ENCODE results near the gene PATJ.
"Not testable (repeated sequence)": the region's sequence is repeated elsewhere in the genome, so short reads cannot be mapped to it uniquely, and the experiment has no call there.

PATJ gene

DNA sequence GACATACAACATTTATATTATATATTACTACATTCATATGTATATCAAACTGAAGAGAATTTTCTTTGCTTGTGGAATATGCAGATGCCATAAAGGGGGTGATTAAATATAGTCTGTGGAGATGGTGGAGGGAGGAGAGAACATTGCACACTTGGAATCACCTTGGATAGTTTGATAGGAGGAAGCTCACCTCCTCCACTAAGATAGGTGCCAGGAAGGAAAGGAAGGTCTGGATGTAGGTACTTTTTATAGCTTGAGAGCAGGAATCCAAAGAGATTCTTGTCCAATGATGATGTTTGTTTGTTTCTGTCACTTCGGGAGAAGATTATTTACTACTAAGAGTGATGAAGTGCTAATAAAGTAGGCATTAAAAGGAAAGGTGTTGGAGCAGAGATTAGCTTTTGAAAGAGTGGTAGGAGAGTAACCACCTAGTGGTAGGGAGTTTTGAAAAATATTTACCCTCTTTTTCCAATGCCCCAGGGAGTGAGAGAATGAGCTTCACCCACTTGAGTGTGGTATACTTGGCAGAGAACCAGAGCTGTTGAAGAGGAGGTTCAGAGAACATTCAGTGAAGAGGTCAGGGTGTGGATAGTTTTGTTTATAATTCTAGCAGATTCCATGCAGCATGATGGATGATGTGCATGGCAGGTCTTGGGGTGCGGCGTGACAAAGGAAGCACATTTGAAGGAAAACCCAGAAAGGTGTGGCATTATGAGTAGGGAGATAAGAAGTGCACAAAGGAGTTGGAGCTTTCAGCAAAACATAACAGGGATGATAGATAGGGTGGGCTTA is 145.0 kb downstream of the PATJ start:
- DNase-seq (ENCODE audit: low spot score), result no peak

DNA sequence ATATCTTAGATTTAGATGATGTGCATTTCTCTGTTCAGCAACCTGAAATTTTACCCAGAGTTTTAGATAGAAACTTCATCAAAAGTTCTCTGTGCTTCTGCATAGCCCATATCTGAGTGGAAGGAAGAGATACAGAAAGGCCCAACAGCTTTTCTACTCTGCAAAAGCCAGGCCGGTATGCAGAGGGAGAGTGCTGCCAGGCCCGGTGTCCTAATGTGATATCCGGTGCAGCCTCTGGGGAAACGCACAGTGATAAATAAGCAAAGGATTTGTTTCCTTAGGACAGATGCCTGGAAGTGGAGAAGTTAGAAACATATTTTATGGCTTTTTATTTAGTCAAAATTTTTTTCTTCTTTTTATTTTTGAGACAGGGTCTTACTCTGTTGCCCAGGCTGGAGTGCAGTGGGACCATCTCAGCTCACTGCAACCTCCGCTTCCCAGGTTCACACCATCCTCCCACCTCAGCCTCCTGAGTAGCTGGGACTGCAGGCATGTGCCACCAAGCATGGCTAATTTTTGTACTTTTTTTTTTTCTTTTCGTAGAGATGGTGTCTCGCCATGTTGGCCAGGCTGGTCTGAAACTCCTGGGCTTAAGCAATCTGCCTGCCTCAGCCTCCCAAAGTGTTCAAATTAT is 145.8 kb downstream of the PATJ start:
- DNase-seq (ENCODE audit: low spot score), result no peak

DNA sequence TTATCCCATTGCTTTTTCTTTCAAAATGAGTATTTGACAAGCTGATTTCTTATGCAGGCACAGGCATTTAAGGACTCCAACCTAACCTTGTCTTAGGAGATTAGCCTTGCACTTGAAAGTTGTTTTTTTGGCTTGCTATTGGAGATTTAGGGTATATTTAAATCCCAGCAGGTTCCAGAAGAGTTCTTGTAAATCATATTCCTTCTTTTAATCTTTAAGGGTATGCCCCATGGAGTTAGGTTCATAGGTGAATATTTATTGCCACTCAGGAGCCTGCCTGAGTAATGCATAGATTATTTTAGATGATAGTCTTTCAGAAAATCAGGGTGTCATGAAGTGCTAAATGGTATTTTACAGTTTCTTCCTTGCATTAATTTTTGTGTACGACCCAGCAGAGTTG is 146.5 kb downstream of the PATJ start:
- DNase-seq (ENCODE audit: low spot score), result no peak

DNA sequence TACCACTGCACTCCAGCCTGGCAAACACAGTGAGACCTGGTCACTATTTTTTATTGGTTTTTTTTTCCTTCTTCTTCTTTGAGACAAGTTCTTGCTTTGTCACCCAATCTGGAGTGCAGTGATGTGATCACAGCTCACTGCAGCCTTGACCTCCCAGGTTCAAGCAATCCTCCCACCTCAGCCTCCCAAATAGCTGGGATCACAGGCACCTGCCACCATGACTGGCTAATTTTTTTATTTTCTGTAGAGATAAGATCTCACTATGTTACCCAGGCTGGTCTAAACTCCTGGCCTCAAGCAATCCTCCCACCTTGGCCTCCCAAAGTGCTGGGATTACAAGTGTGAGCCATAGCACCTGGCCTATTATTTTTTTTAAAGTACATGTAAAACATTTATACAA is 148.2 kb downstream of the PATJ start:
- not testable (repeated sequence) for DNase-seq (ENCODE audit: low spot score)

DNA sequence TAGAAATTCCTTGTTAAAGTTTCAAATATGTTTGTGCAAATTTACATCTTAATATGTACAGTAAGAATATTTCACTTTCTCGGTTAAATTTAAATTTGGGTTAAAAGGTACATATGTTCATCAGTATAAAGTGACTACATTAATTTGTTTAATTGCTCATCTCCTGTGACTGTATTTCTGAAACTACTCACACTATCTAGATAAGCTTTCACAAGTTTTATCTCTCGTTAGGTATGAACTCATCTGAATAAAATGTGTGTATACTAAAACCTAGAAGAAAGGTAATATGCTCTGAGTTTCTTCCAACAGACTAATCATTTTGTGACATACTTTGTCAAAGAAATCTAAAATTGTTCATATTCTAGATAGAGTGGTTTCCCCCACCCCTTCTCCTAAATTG is 150.7 kb downstream of the PATJ start:
- DNase-seq (ENCODE audit: low spot score), result no peak

DNA sequence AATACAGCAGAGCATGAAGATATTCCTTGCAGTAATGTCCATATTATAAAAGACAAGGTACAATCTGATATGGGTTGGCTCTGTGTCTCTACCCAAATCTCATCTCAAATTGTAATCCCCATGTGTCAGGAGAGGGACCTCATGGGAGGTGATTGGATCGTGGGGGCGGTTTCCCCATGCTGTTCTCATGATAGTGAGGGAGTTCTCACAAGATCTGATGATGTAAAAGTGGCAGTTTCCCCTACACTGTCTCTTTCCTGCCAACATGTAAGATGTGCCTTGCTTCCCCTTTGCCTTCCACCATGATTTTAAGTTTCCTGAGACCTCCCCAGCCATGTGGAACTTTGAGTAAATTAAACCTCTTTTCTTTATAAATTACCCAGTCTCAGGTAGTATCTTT is 152.0 kb downstream of the PATJ start:
- not testable (repeated sequence) for DNase-seq (ENCODE audit: low spot score)

DNA sequence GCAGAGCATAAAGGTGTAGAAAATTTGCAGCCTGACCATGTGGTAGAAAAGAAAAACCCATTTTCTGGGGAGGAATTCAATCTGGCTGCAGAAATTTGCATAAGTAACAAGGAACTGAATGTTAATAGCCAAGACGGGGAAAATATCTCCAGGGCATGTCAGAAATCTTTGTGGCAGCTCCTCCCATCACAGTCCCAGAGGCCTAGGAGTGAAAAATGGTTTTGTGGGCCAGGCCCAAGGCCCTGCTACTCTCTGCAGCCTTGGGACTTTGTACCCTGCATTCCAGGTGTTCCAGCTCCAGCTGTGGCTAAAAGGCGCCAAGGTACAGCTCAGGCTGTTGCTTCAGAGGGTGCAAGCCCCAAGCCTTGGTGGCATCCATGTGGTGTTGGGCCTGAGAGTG is 152.9 kb downstream of the PATJ start:
- no peak for DNase-seq (ENCODE audit: low spot score)

DNA sequence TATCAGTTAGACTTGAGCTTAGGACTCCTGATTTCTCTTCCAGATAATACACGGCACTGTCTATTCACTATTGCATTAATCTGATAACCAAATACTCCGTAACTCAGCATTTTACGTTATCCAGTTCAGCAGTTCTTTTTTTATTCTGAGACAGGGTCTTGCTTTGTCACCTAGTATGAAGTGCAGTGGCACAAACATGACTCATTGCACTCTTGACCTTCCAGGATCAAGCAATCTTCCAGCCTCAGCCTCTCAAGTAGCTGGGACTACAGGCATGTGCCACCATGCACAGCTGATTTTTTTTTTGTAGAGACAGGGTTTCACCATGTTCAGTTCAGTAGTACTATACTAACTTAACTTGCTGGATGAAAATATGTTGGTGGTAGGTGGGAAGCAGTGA is 156.4 kb downstream of the PATJ start:
- no peak for DNase-seq (ENCODE audit: low spot score)

DNA sequence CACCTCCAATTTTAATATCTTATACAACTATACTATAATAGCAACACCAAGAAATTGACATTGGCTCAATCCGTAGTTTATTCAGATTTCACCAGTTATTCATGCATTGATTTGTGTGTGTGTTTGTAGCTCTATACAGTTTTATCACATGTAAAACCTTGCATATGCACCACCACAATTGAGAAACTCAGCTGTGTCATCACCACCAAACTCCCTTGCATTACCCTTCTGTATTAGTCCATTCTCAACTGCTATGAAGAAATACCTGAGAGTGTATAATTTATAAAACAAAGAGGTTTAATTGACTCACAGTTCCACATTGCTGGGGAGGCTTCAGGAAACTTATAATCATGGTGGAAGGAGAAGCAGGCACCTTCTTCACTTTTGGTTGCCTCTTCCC is 162.1 kb downstream of the PATJ start:
- no peak for DNase-seq (ENCODE audit: low spot score)

DNA sequence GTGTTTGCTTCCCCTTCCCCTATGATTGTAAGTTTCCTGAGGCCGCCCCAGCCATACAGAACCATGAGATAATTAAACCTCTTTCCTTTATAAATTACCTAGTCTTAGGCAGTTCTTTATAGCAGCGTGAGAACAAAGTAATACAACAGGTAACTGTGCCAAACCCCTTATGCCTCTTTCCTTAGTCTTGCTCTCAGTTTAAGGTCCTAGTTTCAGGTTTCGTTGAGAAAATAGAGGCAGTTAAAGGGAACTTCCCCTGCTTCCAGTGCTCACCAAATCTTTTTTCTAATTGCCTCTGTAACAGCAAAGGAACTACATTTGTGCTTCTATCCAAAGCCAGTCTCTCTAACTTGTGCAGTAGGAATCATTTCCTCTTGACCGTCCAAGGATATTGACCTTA is 164.8 kb downstream of the PATJ start:
- DNase-seq (ENCODE audit: low spot score), result no peak

DNA sequence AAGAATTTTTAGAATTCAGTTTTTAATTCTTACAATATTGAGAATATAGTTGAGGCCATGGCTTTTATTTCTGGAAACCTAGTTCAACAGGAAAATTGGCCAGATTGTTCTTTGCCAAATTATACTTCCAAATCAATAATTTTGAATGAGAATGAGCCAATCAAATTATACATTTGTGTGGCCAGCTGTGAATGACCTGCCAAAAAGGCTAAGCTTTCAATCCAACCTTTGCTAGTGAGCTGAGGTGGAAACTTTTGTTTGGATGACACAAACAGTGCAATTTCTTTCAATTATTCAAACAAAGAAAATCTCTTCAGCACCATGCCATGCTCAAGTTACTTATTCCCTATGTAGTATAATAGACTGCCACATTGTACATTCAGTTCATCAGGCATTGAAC is 167.8 kb downstream of the PATJ start:
- no peak for DNase-seq (ENCODE audit: low spot score)

DNA sequence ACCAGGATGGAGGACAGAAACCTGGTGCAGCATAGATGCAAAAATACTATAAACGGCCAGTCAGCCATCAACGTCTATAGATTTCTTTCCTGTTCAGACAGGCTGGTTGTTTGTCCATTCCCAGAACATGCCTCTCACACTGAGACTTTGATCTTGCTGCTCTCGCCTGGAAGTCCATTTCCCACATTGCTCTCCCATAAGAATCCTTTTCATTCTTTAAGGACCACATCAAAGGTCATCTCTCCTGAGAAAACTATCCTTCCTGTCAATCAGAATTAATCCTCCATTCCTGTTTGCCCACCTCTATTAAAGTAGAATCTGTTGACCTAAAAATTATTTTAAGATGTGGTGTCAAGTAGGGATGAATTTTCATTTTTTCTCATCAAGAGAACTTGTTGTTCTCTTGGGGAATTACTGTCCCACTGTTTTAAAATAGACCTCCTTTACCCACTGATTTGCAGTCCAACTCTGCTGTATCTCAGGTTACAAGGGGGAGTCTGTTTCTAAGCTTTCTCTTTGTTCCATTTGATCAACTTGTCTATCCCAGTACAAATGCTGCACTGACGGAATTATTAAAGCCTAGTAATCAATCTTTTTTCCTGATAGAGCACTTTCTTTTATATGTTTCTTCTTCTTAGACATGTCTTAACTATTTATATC is 172.7 kb downstream of the PATJ start:
- no peak for DNase-seq (ENCODE audit: low spot score)

DNA sequence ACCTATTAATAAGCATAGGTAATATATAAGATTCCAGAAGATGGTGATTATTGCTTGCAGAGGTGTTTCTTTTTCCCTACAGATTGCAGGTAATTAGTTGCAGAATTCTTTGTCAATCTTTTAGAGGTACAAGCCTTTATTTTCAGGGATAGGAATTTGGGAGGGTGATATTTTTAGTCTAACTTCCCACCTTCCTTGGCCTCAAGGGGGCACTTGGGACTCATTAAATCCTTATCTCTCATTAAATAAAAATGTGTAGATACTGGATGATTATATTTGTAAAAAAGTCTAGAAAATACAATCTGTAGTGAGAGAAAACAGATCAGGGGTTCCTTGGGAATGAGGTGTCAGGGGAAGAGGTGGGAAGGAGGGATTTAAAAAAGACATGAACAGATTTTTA is 179.2 kb downstream of the PATJ start:
- peak; percentile 14 for DNase-seq (ENCODE audit: low spot score)

DNA sequence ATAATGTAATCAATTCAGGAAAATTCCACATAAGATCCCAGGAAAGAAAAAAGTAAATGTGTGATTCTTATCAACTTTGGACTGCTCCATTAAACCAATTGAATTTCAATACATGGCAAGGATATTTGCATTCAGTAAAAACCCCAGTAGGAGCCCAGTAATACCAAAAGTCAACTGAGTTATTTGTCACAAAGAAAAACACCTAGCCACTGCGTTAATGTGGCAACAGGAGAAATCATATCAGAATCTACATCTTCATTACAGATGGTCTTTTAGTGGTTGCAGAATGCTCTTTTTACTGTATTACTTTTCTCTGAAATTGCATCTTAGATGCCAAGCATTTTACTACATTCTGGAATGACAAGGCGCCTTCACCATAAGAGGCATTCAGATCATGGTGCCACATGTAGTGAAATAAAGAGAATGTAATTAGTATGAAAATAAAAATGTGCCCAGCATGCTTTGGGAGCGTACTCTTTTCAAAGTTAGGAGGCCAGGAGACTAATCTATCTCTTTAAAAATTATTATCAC is 180.7 kb downstream of the PATJ start:
- DNase-seq (ENCODE audit: low spot score), result no peak

DNA sequence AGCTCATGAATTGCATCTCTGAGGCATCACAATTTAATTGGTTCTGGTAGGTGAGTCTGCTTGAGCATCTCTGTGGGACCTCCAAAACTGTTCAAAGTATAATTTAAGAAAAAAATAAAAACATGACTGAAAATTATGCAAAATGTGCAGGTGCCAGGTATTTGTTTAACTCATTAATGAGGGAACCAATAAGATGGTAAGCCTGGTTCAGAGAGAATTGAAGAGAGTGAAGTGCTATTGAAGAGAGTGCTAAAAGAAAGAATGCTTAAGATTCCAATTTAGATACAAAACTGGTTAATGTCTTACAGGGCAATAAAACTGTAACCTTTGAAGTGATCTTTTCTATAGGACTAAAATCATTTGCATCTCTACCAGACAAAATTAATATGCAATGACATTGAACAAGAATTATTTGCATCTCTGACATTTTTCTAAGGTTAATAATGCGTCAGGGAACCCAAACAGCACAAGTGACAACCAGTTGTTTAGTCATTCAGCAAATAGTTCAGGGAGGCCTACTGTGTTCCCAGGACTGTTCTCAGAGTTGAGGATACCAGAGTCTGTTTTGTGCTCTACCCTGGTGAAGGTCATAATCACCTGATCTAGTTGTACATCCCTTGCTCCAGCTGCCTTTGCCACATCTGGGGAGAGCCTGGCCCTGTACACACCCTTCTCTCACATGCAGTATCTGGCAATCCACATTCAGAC is 183.5 kb downstream of the PATJ start:
- DNase-seq (ENCODE audit: low spot score), result no peak

DNA sequence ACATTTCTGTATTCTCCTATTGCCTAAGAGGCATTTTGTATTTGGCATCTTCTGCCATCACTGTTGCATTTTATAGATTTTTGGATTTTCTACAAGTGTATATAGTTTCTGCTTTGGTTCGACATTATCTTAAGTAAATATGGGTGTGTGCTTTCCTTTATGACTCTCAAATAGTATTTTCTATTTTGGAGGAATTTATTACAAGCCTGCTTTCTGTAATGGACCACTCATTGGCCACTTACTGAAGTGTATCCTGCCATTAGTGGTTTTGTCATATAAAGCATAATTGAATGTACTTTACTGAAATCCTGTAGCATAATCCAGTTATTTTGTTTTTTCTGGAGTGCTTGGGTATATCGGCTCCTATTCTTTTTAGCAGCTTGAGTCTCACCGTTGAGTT is 184.3 kb downstream of the PATJ start:
- DNase-seq (ENCODE audit: low spot score), result no peak

DNA sequence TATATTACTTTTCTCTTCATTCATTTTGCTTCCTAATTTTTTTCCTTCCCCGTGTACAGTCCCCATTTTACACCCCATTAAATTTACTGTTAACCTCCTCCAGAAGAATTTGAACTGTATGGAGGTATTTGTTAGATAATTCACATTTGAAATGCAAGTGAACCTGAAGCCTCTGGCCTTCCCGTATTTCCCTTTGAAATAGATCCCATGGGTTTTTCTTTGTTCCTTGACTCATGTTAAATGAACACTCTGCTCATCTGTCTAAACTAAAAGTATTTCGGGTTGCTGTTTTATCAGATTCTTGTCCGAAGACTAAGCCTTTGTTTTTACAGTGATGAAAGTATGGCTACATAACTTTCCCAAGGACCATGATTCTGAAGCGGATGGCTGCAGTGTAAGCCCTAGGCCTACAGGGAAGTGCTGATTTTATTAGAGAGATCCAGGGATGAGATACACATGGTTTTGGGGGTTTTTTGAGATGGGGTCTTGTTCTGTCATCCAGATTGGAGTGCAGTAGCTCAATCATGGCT is 187.9 kb downstream of the PATJ start:
- no peak for DNase-seq (ENCODE audit: low spot score)

DNA sequence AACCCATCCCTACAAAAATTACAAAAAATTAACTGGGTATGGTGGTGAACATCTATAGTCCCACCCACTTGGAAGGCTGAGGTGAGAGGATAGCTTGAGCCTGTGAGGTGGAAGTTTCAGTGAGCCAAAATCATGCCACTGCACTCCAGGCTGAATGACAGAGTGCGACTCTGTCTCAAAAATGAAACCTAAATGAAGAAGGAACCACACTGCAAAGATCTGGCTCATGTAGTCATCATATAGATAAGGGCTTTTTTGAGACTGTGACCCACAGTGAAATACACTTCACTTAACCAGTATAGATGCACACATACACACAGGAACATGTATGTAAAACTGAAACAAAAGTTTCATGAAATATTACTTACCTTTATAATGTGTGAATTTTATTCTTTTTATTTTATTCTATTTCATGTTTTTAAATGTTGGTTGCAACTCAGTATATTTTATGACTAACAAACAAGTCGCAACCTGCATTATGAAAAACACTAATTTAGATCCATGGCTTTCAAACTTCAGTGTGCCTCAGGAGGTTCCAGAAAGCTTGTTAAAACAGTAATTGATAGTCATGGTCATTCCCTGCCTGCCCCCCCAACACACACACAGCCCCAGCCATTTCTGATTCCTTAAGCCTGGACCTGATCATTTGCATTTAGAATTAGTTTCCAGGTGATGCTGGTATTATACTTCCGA is 189.5 kb downstream of the PATJ start:
- DNase-seq (ENCODE audit: low spot score), result no peak

DNA sequence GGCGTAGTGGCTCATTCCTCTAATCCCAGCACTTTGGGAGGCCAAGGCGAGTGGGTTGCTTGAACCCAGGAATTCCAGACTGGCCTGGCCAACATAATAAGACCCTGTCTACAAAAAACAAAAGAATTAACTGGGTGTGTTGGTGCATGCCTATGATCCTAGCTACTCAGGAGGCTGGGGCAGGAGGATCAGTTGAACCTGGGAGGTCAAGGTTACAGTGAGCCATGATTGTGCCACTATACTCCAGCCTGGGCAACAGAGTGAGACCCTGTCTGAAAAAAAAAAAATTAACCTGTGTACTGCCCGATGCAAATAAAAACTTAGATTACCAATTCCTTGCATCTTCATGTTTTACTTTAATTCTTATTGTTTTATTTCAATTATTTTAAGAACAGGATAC is 193.2 kb downstream of the PATJ start:
- DNase-seq (ENCODE audit: low spot score), result no peak

DNA sequence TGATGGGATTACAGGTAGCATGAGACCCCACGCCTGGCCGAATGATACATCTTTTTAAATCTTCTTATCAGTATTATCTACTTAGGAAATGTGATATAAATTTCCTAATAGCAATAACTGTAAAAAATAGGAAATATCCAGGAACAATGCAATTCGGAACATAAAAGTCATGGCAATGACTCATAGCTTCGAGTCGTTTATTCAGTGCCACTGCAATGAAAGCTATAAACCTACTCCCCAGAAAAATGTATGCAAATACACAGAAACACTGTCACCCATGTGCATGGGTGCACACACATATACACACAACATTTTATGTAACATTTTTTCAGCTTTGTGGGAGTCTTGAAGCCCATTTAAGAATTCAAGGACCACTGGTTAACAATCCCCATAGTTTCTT is 194.6 kb downstream of the PATJ start:
- DNase-seq (ENCODE audit: low spot score), result no peak

DNA sequence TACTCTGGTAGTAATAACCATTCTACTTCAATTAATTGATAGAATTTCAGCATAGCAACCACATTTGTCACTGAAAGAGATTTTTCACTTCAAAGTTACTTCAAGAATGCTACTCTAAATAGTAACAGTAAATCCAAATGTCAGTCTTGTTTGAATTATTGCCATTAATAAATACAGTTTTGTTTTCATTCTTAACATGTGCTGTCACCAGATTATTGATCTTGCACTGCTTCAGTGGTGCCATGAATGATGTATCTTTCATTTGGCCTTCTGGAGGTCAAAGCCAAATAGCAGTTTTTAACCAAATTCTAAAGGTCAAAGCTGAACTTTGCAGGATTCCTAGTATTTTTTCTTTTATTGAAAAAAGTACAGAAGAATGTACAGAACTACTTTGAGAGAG is 199.5 kb downstream of the PATJ start:
- no peak for DNase-seq (ENCODE audit: low spot score)

DNA sequence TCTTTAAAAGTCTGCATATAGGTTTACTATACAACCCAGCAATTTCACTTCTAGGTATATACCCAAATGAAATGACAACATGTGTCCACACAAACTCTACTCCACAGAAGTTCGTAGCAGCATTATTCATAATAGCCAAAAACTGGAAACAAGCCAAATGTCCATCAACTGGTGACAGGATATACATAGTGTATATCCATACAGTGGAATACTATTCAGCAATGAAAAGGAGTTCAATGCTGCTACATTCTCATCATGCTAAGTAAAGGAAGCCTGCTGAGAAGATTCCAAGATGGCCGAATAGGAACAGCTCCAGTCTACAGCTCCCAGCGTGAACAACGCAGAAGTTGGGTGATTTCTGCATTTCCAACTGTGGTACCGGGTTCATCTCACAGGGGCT is 200.6 kb downstream of the PATJ start:
- DNase-seq (ENCODE audit: low spot score), result no peak

Measured in GM03348 (cell line).